ENCODE measurements around the gene ARHGEF11. TPM values are rescaled to one million over a fixed set of nuclear protein-coding genes. Genes with fewer than 3 reads are reported as not detected.

ARHGEF11 gene
- total RNA-seq, 1 experiment from 2014 or later = 0.11 TPM

DNA sequence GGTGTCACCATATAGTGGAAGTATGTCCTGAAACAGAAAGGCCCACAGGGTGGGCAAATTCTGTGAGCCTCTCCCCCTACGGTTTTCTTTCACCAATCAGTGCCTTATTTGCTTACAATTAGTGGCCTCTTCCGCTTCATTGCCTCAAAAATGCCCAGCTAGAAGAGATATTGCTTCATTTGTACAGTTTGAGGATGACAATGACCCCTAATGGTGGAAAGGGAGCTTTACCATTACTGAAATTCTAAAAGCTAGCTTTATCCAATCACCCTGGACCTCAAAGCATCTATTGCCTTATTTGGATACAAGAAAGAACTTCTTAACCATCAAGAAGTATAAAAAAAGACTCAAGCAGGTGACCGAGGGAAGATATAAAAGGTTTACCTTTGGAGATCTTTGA lies 75.5 kb downstream of the ARHGEF11 start:
- H4K20me1 ChIP-seq (ENCODE audit: insufficient read depth, low read depth, low read length) = no peaks in the 10 kb centered on the region
- H3K4me2 ChIP-seq (ENCODE audit: low read depth, low read length, poor library complexity, severe bottlenecking) = no peak overlapping the region
- no peak for DNase-seq
- H3K27ac ChIP-seq (ENCODE audit: low read length) = no peak overlapping the region
- H2AFZ ChIP-seq (ENCODE audit: low read length) = no peak overlapping the region
- no peaks in the 10 kb centered on the region for H3K4me1 ChIP-seq (ENCODE audit: low read length)
- H3K9me2 ChIP-seq (replicated peaks; ENCODE audit: insufficient read depth, low read length) = no peaks in the 10 kb centered on the region
- no peak overlapping the region for H3K9ac ChIP-seq (ENCODE audit: low read length)
- no peaks in the 10 kb centered on the region for H3K27me3 ChIP-seq (ENCODE audit: low read length)
- H3K79me2 ChIP-seq (ENCODE audit: low read length) = no peaks in the 10 kb centered on the region
- H3K4me3 ChIP-seq (ENCODE audit: low read length) = no peak overlapping the region
- no peaks in the 10 kb centered on the region for H3K36me3 ChIP-seq (ENCODE audit: insufficient read depth, low read length)
- no peaks in the 10 kb centered on the region for H3K9me3 ChIP-seq (ENCODE audit: low read length)

DNA sequence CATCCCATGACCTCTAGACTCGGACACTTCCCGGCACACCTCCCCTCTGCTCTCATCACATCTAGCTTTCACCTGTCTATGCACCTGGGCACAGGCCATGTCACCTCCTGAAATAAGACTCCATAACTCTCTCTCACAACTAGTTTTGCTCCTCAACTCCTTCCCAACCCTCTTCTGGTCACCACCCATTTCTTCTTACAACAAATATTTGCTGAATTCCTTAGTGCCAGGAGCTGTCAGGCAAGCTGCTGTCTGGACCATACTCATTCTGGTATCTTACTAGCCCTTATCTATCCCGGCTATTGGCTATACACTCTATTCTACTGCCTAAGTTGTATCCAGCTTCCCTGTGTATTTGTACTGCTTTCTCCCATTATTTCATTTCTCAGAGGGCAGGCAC lies 76.0 kb downstream of the ARHGEF11 start:
- H3K27me3 ChIP-seq (ENCODE audit: low read length) = no peaks in the 10 kb centered on the region
- no peak overlapping the region for H3K4me3 ChIP-seq (ENCODE audit: low read length)
- no peak overlapping the region for H3K27ac ChIP-seq (ENCODE audit: low read length)
- H3K9ac ChIP-seq (ENCODE audit: low read length) = no peak overlapping the region
- no peaks in the 10 kb centered on the region for H4K20me1 ChIP-seq (ENCODE audit: insufficient read depth, low read depth, low read length)
- no peaks in the 10 kb centered on the region for H3K36me3 ChIP-seq (ENCODE audit: insufficient read depth, low read length)
- H3K9me2 ChIP-seq (replicated peaks; ENCODE audit: insufficient read depth, low read length) = no peaks in the 10 kb centered on the region
- H3K4me1 ChIP-seq (ENCODE audit: low read length) = no peaks in the 10 kb centered on the region
- no peaks in the 10 kb centered on the region for H3K79me2 ChIP-seq (ENCODE audit: low read length)
- no peak overlapping the region for H2AFZ ChIP-seq (ENCODE audit: low read length)
- no peak for DNase-seq
- no peak overlapping the region for H3K4me2 ChIP-seq (ENCODE audit: low read depth, low read length, poor library complexity, severe bottlenecking)
- no peaks in the 10 kb centered on the region for H3K9me3 ChIP-seq (ENCODE audit: low read length)

DNA sequence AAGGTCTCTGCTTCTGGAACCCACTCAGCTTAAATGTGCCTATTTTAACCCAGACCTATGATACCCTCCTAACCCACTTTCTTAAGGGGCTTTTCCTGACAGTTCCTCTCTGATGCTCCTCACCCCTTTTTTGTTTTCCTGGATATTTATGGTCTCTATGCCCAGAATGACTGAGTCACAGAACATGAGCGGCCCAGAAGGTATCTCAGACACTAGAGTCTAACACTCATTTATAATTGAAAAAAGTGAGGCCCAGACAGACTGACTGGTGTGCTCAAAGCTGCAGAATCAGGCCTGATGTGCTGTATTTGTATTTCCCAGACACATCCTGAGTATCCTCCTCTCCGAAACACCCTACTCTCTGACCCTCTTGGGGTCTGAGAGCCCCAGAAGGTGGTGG lies 81.1 kb downstream of the ARHGEF11 start:
- Histone ChIP-seq H3K9ac (ENCODE audit: low read length) (no peak overlapping the region), H3K4me1 (ENCODE audit: low read length) (peaks cover 8% of the 10 kb centered on the region), H3K9me3 (ENCODE audit: low read length) (no peaks in the 10 kb centered on the region), H3K27me3 (ENCODE audit: low read length) (no peaks in the 10 kb centered on the region), H3K9me2 (replicated peaks; ENCODE audit: insufficient read depth, low read length) (no peaks in the 10 kb centered on the region), H3K4me2 (ENCODE audit: low read depth, low read length, poor library complexity, severe bottlenecking) (no peak overlapping the region), H2AFZ (ENCODE audit: low read length) (peak overlapping the region; percentile 30; the same call in 1 of the 2 replicates), H4K20me1 (ENCODE audit: insufficient read depth, low read depth, low read length) (no peaks in the 10 kb centered on the region), H3K27ac (ENCODE audit: low read length) (no peak overlapping the region), H3K79me2 (ENCODE audit: low read length) (no peaks in the 10 kb centered on the region), H3K4me3 (ENCODE audit: low read length) (no peak overlapping the region), H3K36me3 (ENCODE audit: insufficient read depth, low read length) (no peaks in the 10 kb centered on the region)
- DNase-seq = no peak

GRCh38 chr1:156963621-156964020 lies 81.9 kb downstream of the ARHGEF11 start:
- Histone ChIP-seq H3K36me3 (ENCODE audit: insufficient read depth, low read length) (no peaks in the 10 kb centered on the region), H2AFZ (ENCODE audit: low read length) (peak overlapping the region; percentile 38), H3K4me3 (ENCODE audit: low read length) (no peak overlapping the region), H3K9me2 (replicated peaks; ENCODE audit: insufficient read depth, low read length) (no peaks in the 10 kb centered on the region), H3K4me2 (ENCODE audit: low read depth, low read length, poor library complexity, severe bottlenecking) (no peak overlapping the region), H3K79me2 (ENCODE audit: low read length) (no peaks in the 10 kb centered on the region), H3K4me1 (ENCODE audit: low read length) (peaks cover 11% of the 10 kb centered on the region), H3K27me3 (ENCODE audit: low read length) (no peaks in the 10 kb centered on the region), H3K9me3 (ENCODE audit: low read length) (no peaks in the 10 kb centered on the region), H4K20me1 (ENCODE audit: insufficient read depth, low read depth, low read length) (no peaks in the 10 kb centered on the region), H3K9ac (ENCODE audit: low read length) (no peak overlapping the region), H3K27ac (ENCODE audit: low read length) (no peak overlapping the region)
- peak; percentile 46 for DNase-seq

DNA sequence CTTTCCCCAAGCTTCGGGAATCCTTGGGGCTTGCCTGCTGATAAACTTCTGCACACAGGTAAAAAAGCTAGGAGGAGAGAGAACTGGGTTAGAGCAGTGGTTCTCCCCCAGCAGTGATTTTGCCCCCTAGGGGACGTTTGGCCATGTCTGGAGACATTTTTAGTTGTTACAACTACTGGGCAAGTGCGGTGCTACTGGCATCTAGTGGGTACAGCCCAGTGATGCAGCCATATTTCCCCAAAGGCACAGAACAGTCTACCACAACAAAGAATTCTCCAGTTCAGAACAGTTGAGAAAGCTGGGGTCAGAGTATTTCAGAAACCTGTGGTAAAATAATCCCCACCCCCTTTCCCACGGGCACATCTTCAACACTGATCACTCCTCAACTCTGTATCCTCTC lies 83.8 kb downstream of the ARHGEF11 start:
- Histone ChIP-seq H3K27ac (ENCODE audit: low read length) (no peak overlapping the region), H3K4me3 (ENCODE audit: low read length) (no peak overlapping the region)

DNA sequence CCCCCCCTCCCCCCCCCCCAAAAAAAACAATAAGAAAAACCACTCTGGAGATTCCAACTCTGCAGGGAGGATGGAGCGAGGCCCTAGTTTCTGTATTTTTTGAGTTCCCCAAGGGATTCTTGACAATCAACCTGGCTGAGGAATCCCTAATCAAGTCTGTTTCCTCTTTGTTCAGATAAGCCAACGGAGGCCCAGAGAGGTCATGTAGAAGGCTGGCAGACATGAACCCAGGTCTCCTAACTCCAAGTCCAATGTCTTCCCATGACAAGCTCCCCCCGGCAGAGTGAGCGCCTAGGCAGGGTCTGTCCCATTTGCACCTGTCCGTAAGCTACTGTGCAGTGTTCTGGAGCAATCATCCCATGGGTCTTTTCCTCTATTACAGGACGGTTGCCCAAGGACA lies 85.6 kb downstream of the ARHGEF11 start:
- Histone ChIP-seq H3K36me3 (ENCODE audit: insufficient read depth, low read length) (no peaks in the 10 kb centered on the region), H3K4me3 (ENCODE audit: low read length) (no peak overlapping the region), H3K9me3 (ENCODE audit: low read length) (no peaks in the 10 kb centered on the region), H2AFZ (ENCODE audit: low read length) (no peak overlapping the region), H3K79me2 (ENCODE audit: low read length) (no peaks in the 10 kb centered on the region), H3K4me2 (ENCODE audit: low read depth, low read length, poor library complexity, severe bottlenecking) (no peak overlapping the region), H3K9me2 (replicated peaks; ENCODE audit: insufficient read depth, low read length) (no peaks in the 10 kb centered on the region), H3K4me1 (ENCODE audit: low read length) (peaks cover 11% of the 10 kb centered on the region), H3K27me3 (ENCODE audit: low read length) (no peaks in the 10 kb centered on the region), H3K9ac (ENCODE audit: low read length) (no peak overlapping the region), H4K20me1 (ENCODE audit: insufficient read depth, low read depth, low read length) (no peaks in the 10 kb centered on the region), H3K27ac (ENCODE audit: low read length) (no peak overlapping the region)
- DNase-seq = no peak

More for the DNA sequence above, 83.8 kb downstream of the ARHGEF11 start:
- H3K79me2 ChIP-seq (ENCODE audit: low read length) = no peaks in the 10 kb centered on the region
- DNase-seq = peak; percentile 68
- H3K4me2 ChIP-seq (ENCODE audit: low read depth, low read length, poor library complexity, severe bottlenecking) = no peak overlapping the region
- H4K20me1 ChIP-seq (ENCODE audit: insufficient read depth, low read depth, low read length) = no peaks in the 10 kb centered on the region
- no peak overlapping the region for H3K9ac ChIP-seq (ENCODE audit: low read length)
- no peaks in the 10 kb centered on the region for H3K9me3 ChIP-seq (ENCODE audit: low read length)
- H2AFZ ChIP-seq (ENCODE audit: low read length) = no peak overlapping the region
- H3K4me1 ChIP-seq (ENCODE audit: low read length) = peaks cover 11% of the 10 kb centered on the region
- no peaks in the 10 kb centered on the region for H3K36me3 ChIP-seq (ENCODE audit: insufficient read depth, low read length)
- no peaks in the 10 kb centered on the region for H3K27me3 ChIP-seq (ENCODE audit: low read length)
- H3K9me2 ChIP-seq (replicated peaks; ENCODE audit: insufficient read depth, low read length) = no peaks in the 10 kb centered on the region

GRCh38 chr1:156959414-156959813 lies 86.1 kb downstream of the ARHGEF11 start:
- Histone ChIP-seq H3K4me3 (ENCODE audit: low read length) (no peak overlapping the region), H3K27me3 (ENCODE audit: low read length) (no peaks in the 10 kb centered on the region), H3K27ac (ENCODE audit: low read length) (no peak overlapping the region), H2AFZ (ENCODE audit: low read length) (no peak overlapping the region), H3K4me1 (ENCODE audit: low read length) (peaks cover 11% of the 10 kb centered on the region), H3K36me3 (ENCODE audit: insufficient read depth, low read length) (no peaks in the 10 kb centered on the region), H3K9ac (ENCODE audit: low read length) (no peak overlapping the region), H3K9me3 (ENCODE audit: low read length) (no peaks in the 10 kb centered on the region), H4K20me1 (ENCODE audit: insufficient read depth, low read depth, low read length) (no peaks in the 10 kb centered on the region), H3K79me2 (ENCODE audit: low read length) (no peaks in the 10 kb centered on the region), H3K4me2 (ENCODE audit: low read depth, low read length, poor library complexity, severe bottlenecking) (no peak overlapping the region), H3K9me2 (replicated peaks; ENCODE audit: insufficient read depth, low read length) (no peaks in the 10 kb centered on the region)
- DNase-seq = no peak

GRCh38 chr1:156958247-156958714 lies 87.3 kb downstream of the ARHGEF11 start:
- H3K9me3 ChIP-seq (ENCODE audit: low read length) = no peaks in the 10 kb centered on the region
- no peak overlapping the region for H3K9ac ChIP-seq (ENCODE audit: low read length)
- peaks cover 6% of the 10 kb centered on the region for H3K4me1 ChIP-seq (ENCODE audit: low read length)
- no peak overlapping the region for H3K4me3 ChIP-seq (ENCODE audit: low read length)
- no peaks in the 10 kb centered on the region for H3K9me2 ChIP-seq (replicated peaks; ENCODE audit: insufficient read depth, low read length)
- no peaks in the 10 kb centered on the region for H3K36me3 ChIP-seq (ENCODE audit: insufficient read depth, low read length)
- no peak overlapping the region for H3K27ac ChIP-seq (ENCODE audit: low read length)
- H3K27me3 ChIP-seq (ENCODE audit: low read length) = no peaks in the 10 kb centered on the region
- no peak for DNase-seq
- H4K20me1 ChIP-seq (ENCODE audit: insufficient read depth, low read depth, low read length) = no peaks in the 10 kb centered on the region
- no peak overlapping the region for H2AFZ ChIP-seq (ENCODE audit: low read length)
- no peaks in the 10 kb centered on the region for H3K79me2 ChIP-seq (ENCODE audit: low read length)
- H3K4me2 ChIP-seq (ENCODE audit: low read depth, low read length, poor library complexity, severe bottlenecking) = no peak overlapping the region

GRCh38 chr1:156957634-156958033 lies 87.9 kb downstream of the ARHGEF11 start:
- Histone ChIP-seq H4K20me1 (ENCODE audit: insufficient read depth, low read depth, low read length) (no peaks in the 10 kb centered on the region), H3K9me3 (ENCODE audit: low read length) (no peaks in the 10 kb centered on the region), H3K9me2 (replicated peaks; ENCODE audit: insufficient read depth, low read length) (no peaks in the 10 kb centered on the region), H3K4me1 (ENCODE audit: low read length) (peaks cover 5% of the 10 kb centered on the region), H2AFZ (ENCODE audit: low read length) (no peak overlapping the region), H3K27me3 (ENCODE audit: low read length) (no peaks in the 10 kb centered on the region), H3K36me3 (ENCODE audit: insufficient read depth, low read length) (no peaks in the 10 kb centered on the region), H3K9ac (ENCODE audit: low read length) (no peak overlapping the region), H3K4me3 (ENCODE audit: low read length) (no peak overlapping the region), H3K4me2 (ENCODE audit: low read depth, low read length, poor library complexity, severe bottlenecking) (no peak overlapping the region), H3K27ac (ENCODE audit: low read length) (no peak overlapping the region), H3K79me2 (ENCODE audit: low read length) (no peaks in the 10 kb centered on the region)
- DNase-seq = no peak

Measured in Karpas-422 (cell line).